Posterior vena cava (tissue), 2 donors: ENCODE measurements around the gene HOXB9. TPM values are rescaled to one million over a fixed set of nuclear protein-coding genes. Genes with fewer than 3 reads are reported as not detected.

ENCODE experiments used
- DNase-seq: peaks from one replicate; pipeline ENCODE4 v3.0.0-alpha.2; 2020; ENCODE audit warnings: low spot score
- intact Hi-C, 2 donors: fragments of 100-400 bp; cut with DNase I; formaldehyde crosslinking; loops; one replicate each; pipeline versions ENCODE4 v1.14.1 to v1.14.2; 2022 to 2023
- microRNA-seq, 2 donors: library from miRNA; unstranded; fragments of <30 nt; microRNA quantifications; one replicate each; pipeline ENCODE4 v1.2.0, GENCODE V29; 2020 to 2021; ENCODE audit warnings: borderline microRNAs expressed in 2 of 2
- total RNA-seq, 2 donors: library from RNA; stranded (reverse); fragmentation: NEBNext Ultra II Directional; extraction: Animal tissue kit (Norgen Biotek cat#: 25700); gene quantifications; one replicate each; pipeline ENCODE4 v1.2.1, GENCODE V29; 2021
- donor health status: DM: yes; HTN: yes; CAD: no.
- donor health status: DM: yes; HTN: yes; CAD: no.

HOXB9 gene
- total RNA-seq, 2 donors from 2014 or later: 0.24 TPM; not detected in 1

- intact Hi-C loops: no loop called here
These were observed 48.7 kb downstream of the HOXB9 start for GRCh38 chr17:48577330-48577945.

GRCh38 chr17:48576479-48577309, 49.5 kb downstream of the HOXB9 start:
- intact Hi-C loops: no loop called here
- peak; percentile 85 for DNase-seq

More at GRCh38 chr17:48577330-48577945, 48.7 kb downstream of the HOXB9 start:
- no peak for DNase-seq

- DNase-seq: no peak
- intact Hi-C loops: no loop called here
These were observed 50.3 kb downstream of the HOXB9 start for GRCh38 chr17:48575673-48576478.

GRCh38 chr17:48575066-48575582, 51.0 kb downstream of the HOXB9 start:
- intact Hi-C loops: no loop called here
- DNase-seq: no peak

GRCh38 chr17:48574505-48575065, 51.6 kb downstream of the HOXB9 start:
- no peak for DNase-seq
- intact Hi-C loops: no loop called here

- no peak for DNase-seq
- intact Hi-C loops: loop anchor here in 1 of 2 donors (2.0 kb wide), 1 partner anchor 25 kb away; no protein-coding TSS in a partner anchor
These were observed 54.2 kb downstream of the HOXB9 start for GRCh38 chr17:48571826-48572417.

Small RNA genes lying within 50 kb of the gene (microRNA-seq; reads per million reads assigned to microRNA genes)
- 2.6 to 7.0 reads per million in 2 donors for gene MIR196A1

Other genes starting within 250 kb of the HOXB9 start
- 1 to 10 TPM; 1.1 to 1.5 TPM for gene SKAP1, start 196.1 kb downstream of the HOXB9 start, total RNA-seq
- gene HOXB1, start 95.3 kb downstream of the HOXB9 start, total RNA-seq: not detected
- 10 to 100 TPM; 18.9 to 22.3 TPM for gene HOXB2, start 81.2 kb downstream of the HOXB9 start, total RNA-seq
- gene HOXB4, start 48.0 kb downstream of the HOXB9 start, total RNA-seq: 1 to 10 TPM; 5.0 to 6.9 TPM
- gene HOXB3, start 36.1 kb downstream of the HOXB9 start, total RNA-seq: 10 to 100 TPM; 16.0 to 23.6 TPM
- 1 to 10 TPM; 1.1 to 2.8 TPM for gene HOXB5, start 32.6 kb downstream of the HOXB9 start, total RNA-seq
- 1 to 10 TPM; 3.9 to 6.7 TPM for gene HOXB6, start 21.4 kb downstream of the HOXB9 start, total RNA-seq
- 10 to 100 TPM in 1 of 2 donors, 1 to 10 TPM in 1; 8.0 to 11.1 TPM for gene HOXB7, start 15.3 kb downstream of the HOXB9 start, total RNA-seq
- gene HOXB8, start 11.1 kb downstream of the HOXB9 start, total RNA-seq: under 1 TPM; 0.19 to 0.93 TPM
- not detected for gene PRAC1, start 96.2 kb upstream of the HOXB9 start, total RNA-seq
- gene PRAC2, start 96.8 kb upstream of the HOXB9 start, total RNA-seq: not detected
- gene HOXB13, start 102.4 kb upstream of the HOXB9 start, total RNA-seq: not detected
- under 1 TPM in 1 of 2 donors, not detected in 1; 0.46 TPM for gene TTLL6, start 190.9 kb upstream of the HOXB9 start, total RNA-seq
- gene CALCOCO2, start 204.7 kb upstream of the HOXB9 start, total RNA-seq: 100 to 1,000 TPM; 146 to 181 TPM